ENCODE data around the gene ACD.
"Not testable (repeated sequence)": the region's sequence is repeated elsewhere in the genome, so short reads cannot be mapped to it uniquely, and the experiment has no call there.

The ACD gene

GRCh38 chr16:67697422-67698185, 37.5 kb upstream of the ACD start:
- H3K4me1 ChIP-seq = peaks cover 12% of the 10 kb centered on the region
- TF ChIP-seq Cebpa-rat (IDR thresholded peaks at IDR 0.05) = no peak
- no peak overlapping the region for H3K4me2 ChIP-seq
- H3K27me3 ChIP-seq = no peaks in the 10 kb centered on the region
- H3K9me3 ChIP-seq = peaks cover 22% of the 10 kb centered on the region
- H4K20me1 ChIP-seq = peaks cover 48% of the 10 kb centered on the region
- no peak overlapping the region for H3K27ac ChIP-seq
- H3K9ac ChIP-seq = no peak overlapping the region
- no peak overlapping the region for H3K4me3 ChIP-seq
- peaks cover 40% of the 10 kb centered on the region for H3K36me3 ChIP-seq

GRCh38 chr16:67694611-67695010, 34.6 kb upstream of the ACD start:
- peaks cover 16% of the 10 kb centered on the region for H3K4me1 ChIP-seq
- peaks cover 52% of the 10 kb centered on the region for H3K36me3 ChIP-seq
- peaks cover 40% of the 10 kb centered on the region for H4K20me1 ChIP-seq
- H3K9ac ChIP-seq = no peak overlapping the region
- H3K27ac ChIP-seq = no peak overlapping the region
- H3K4me3 ChIP-seq = no peak overlapping the region
- no peak for TF ChIP-seq Cebpa-rat (IDR thresholded peaks at IDR 0.05)
- H3K27me3 ChIP-seq = no peaks in the 10 kb centered on the region; the same call in 1 of the 2 replicates
- peaks cover 12% of the 10 kb centered on the region for H3K9me3 ChIP-seq
- no peak overlapping the region for H3K4me2 ChIP-seq

GRCh38 chr16:67693517-67694285, 33.6 kb upstream of the ACD start:
- H3K4me2 ChIP-seq = 0 out of 2 replicates have a peak overlapping the region, but pooled peaks have one; percentile 15
- not testable (repeated sequence) for H3K9me3 ChIP-seq, H3K4me3 ChIP-seq, H3K27ac ChIP-seq, H3K27me3 ChIP-seq, H3K9ac ChIP-seq
- peaks cover 43% of the 10 kb centered on the region for H3K36me3 ChIP-seq
- H4K20me1 ChIP-seq = peaks cover 40% of the 10 kb centered on the region
- peaks cover 16% of the 10 kb centered on the region for H3K4me1 ChIP-seq

- no peaks in the 10 kb centered on the region for H3K9me3 ChIP-seq
- H3K4me3 ChIP-seq = no peak overlapping the region
- peaks cover 10% of the 10 kb centered on the region; the same call in 1 of the 2 replicates for H4K20me1 ChIP-seq
- peak overlapping the region; percentile 41 for H3K4me2 ChIP-seq
- H3K27ac ChIP-seq = no peak overlapping the region
- H3K27me3 ChIP-seq = no peaks in the 10 kb centered on the region
- peaks cover 19% of the 10 kb centered on the region for H3K4me1 ChIP-seq
- TF ChIP-seq Cebpa-rat (IDR thresholded peaks at IDR 0.05) = no peak
- peaks cover 60% of the 10 kb centered on the region for H3K36me3 ChIP-seq
- H3K9ac ChIP-seq = no peak overlapping the region; the same call in 1 of the 2 replicates
Observed at GRCh38 chr16:67685388-67686112, 25.5 kb upstream of the ACD start.

- Histone ChIP-seq H3K4me2 (no peak overlapping the region), H4K20me1 (peaks cover 10% of the 10 kb centered on the region; the same call in 1 of the 2 replicates), H3K4me3 (no peak overlapping the region), H3K27ac (no peak overlapping the region), H3K9me3 (no peaks in the 10 kb centered on the region), H3K9ac (no peak overlapping the region), H3K27me3 (no peaks in the 10 kb centered on the region), H3K36me3 (peaks cover 67% of the 10 kb centered on the region), H3K4me1 (peaks cover 19% of the 10 kb centered on the region)
- no peak for TF ChIP-seq Cebpa-rat (IDR thresholded peaks at IDR 0.05)
Observed at GRCh38 chr16:67683767-67684166, 23.7 kb upstream of the ACD start.

GRCh38 chr16:67679935-67680897, 20.2 kb upstream of the ACD start:
- no peaks in the 10 kb centered on the region for H3K27me3 ChIP-seq
- no peaks in the 10 kb centered on the region for H3K9me3 ChIP-seq
- H3K9ac ChIP-seq = no peak overlapping the region
- no peak for TF ChIP-seq Cebpa-rat (IDR thresholded peaks at IDR 0.05)
- H3K27ac ChIP-seq = no peak overlapping the region
- H4K20me1 ChIP-seq = peaks cover 4% of the 10 kb centered on the region; the same call in 1 of the 2 replicates
- H3K4me3 ChIP-seq = no peak overlapping the region
- no peak overlapping the region for H3K4me2 ChIP-seq
- peaks cover 83% of the 10 kb centered on the region for H3K36me3 ChIP-seq
- peaks cover 26% of the 10 kb centered on the region for H3K4me1 ChIP-seq

GRCh38 chr16:67678354-67679023, 18.4 kb upstream of the ACD start:
- Histone ChIP-seq H3K9ac (no peak overlapping the region), H3K36me3 (peaks cover 67% of the 10 kb centered on the region), H3K4me1 (peaks cover 41% of the 10 kb centered on the region), H3K9me3 (no peaks in the 10 kb centered on the region), H3K27me3 (no peaks in the 10 kb centered on the region), H4K20me1 (no peaks in the 10 kb centered on the region), H3K4me3 (no peak overlapping the region), H3K27ac (no peak overlapping the region), H3K4me2 (no peak overlapping the region)
- TF ChIP-seq Cebpa-rat (IDR thresholded peaks at IDR 0.05) = no peak

- Histone ChIP-seq H4K20me1 (no peaks in the 10 kb centered on the region), H3K4me3 (no peak overlapping the region), H3K9ac (no peak overlapping the region), H3K4me1 (peaks cover 49% of the 10 kb centered on the region), H3K4me2 (peak overlapping the region; percentile 44), H3K9me3 (no peaks in the 10 kb centered on the region), H3K27ac (no peak overlapping the region), H3K27me3 (no peaks in the 10 kb centered on the region), H3K36me3 (peaks cover 60% of the 10 kb centered on the region)
- TF ChIP-seq Cebpa-rat (IDR thresholded peaks at IDR 0.05) = no peak
Observed at GRCh38 chr16:67677712-67678111, 17.7 kb upstream of the ACD start.
